ENCODE results near the gene CSRP2. TPM values are rescaled to one million over a fixed set of nuclear protein-coding genes. Genes with fewer than 3 reads are reported as not detected.
A peak's percentile ranks its signal among the peaks of the same experiment; 100 is the strongest.

Gene CSRP2
- total RNA-seq (10 to 100 TPM in 6 of 7 donors, 1 to 10 TPM in 1; 7.8 to 22.3 (median 11.8) TPM), polyA plus RNA-seq (10 to 100 TPM; 48.2 to 64.5 TPM)
- long read RNA-seq, donor 1, transcript CSRP2-201 (6 exons, 943 nt) = major isoform, 11 of 13 reads
- long read RNA-seq, donor 1, partial matches to known transcripts = 1 of 13 reads
- long read RNA-seq, donor 1, other reads (novel, unspliced or antisense) = 0 of 13 reads
- long read RNA-seq, donor 2, full-length matches to known transcripts = 22 of 22 reads
- long read RNA-seq, donor 2, partial matches to known transcripts = 0 of 22 reads
- long read RNA-seq, donor 2, other reads (novel, unspliced or antisense) = 0 of 22 reads
- long read RNA-seq, donor 3, transcript CSRP2-201 (6 exons, 943 nt) = major isoform, 6 of 8 reads
- long read RNA-seq, donor 3, partial matches to known transcripts = 0 of 8 reads
- long read RNA-seq, donor 3, other reads (novel, unspliced or antisense) = 2 of 8 reads

- Histone ChIP-seq H3K27ac (peak within 1 kb of the TSS; percentile 13 to 82), H3K4me1 (ENCODE audit: insufficient read depth) (no peaks in the 10 kb centered on the region), H3K4me3 (peak within 1 kb of the TSS; percentile 88), H3K27me3 (no peaks in the 10 kb centered on the region), H3K9me3 (no peaks in the 10 kb centered on the region), H3K36me3 (no peaks in the 10 kb centered on the region)
- DNase-seq = peak; percentile 82 to 93 (median 91)
- WGBS, 3 donors = 0 to 2% (median 1%) methylated on average over 47 to 71 of the region's 71 CpGs
- peak in 1 of 3 donors; percentile 16 for TF ChIP-seq CTCF (IDR thresholded peaks at IDR 0.05)
- TF ChIP-seq POLR2A (IDR thresholded peaks at IDR 0.05) = peak; percentile 55
- TF ChIP-seq EP300 (IDR thresholded peaks at IDR 0.05) = no peak
- intact Hi-C loops (cut with DNase I) = loop anchor here in 1 of 4 donors (10.0 kb wide), 1 partner anchor 114 kb away; the partner anchor contains the start of gene ZDHHC17
Observed at GRCh38 chr12:76878899-76879709, at the start of gene CSRP2. TSS of gene CSRP2 (minus strand) at chr12:76879019. CDS start at chr12:76866260, 12,759 bp downstream.

GRCh38 chr12:76927170-76927784, 48.5 kb upstream of the CSRP2 start:
- no peak overlapping the region for H3K27ac ChIP-seq
- no peak overlapping the region for H3K4me3 ChIP-seq
- H3K27me3 ChIP-seq = no peaks in the 10 kb centered on the region
- WGBS, 3 donors = 52 to 71% (median 59%) methylated on average over 2 of the region's 2 CpGs
- H3K36me3 ChIP-seq = no peaks in the 10 kb centered on the region
- H3K9me3 ChIP-seq = no peaks in the 10 kb centered on the region
- no peaks in the 10 kb centered on the region for H3K4me1 ChIP-seq (ENCODE audit: insufficient read depth)
- intact Hi-C loops (cut with DNase I) = no loop called here
- no peak for DNase-seq
- no peak for TF ChIP-seq POLR2A (IDR thresholded peaks at IDR 0.05)

- no peaks in the 10 kb centered on the region for H3K27me3 ChIP-seq
- H3K9me3 ChIP-seq = no peaks in the 10 kb centered on the region
- TF ChIP-seq CTCF (IDR thresholded peaks at IDR 0.05) (no peak), EP300 (IDR thresholded peaks at IDR 0.05) (no peak), POLR2A (IDR thresholded peaks at IDR 0.05) (no peak)
- H3K4me3 ChIP-seq = no peak overlapping the region
- no peaks in the 10 kb centered on the region for H3K4me1 ChIP-seq (ENCODE audit: insufficient read depth)
- H3K36me3 ChIP-seq = no peaks in the 10 kb centered on the region
- DNase-seq = no peak
- 58 to 67% (median 66%) methylated on average over 1 of the region's 1 CpG for WGBS, 3 donors
- intact Hi-C loops (cut with DNase I) = no loop called here
- no peak overlapping the region for H3K27ac ChIP-seq
Observed at GRCh38 chr12:76925135-76925534, 46.3 kb upstream of the CSRP2 start.

- H3K27ac ChIP-seq = no peak overlapping the region
Observed at GRCh38 chr12:76922866-76923265, 44.0 kb upstream of the CSRP2 start.

More at GRCh38 chr12:76922866-76923265, 44.0 kb upstream of the CSRP2 start:
- Histone ChIP-seq H3K9me3 (no peaks in the 10 kb centered on the region), H3K4me1 (ENCODE audit: insufficient read depth) (no peaks in the 10 kb centered on the region), H3K36me3 (no peaks in the 10 kb centered on the region), H3K4me3 (no peak overlapping the region), H3K27me3 (no peaks in the 10 kb centered on the region)
- 59 to 71% (median 61%) methylated on average over 2 of the region's 2 CpGs for WGBS, 3 donors
- no peak for DNase-seq
- intact Hi-C loops (cut with DNase I) = no loop called here
- TF ChIP-seq CTCF (IDR thresholded peaks at IDR 0.05) = no peak
- no peak for TF ChIP-seq POLR2A (IDR thresholded peaks at IDR 0.05)
- TF ChIP-seq EP300 (IDR thresholded peaks at IDR 0.05) = no peak
